Fibroblast of mammary gland (primary cell): ENCODE results near the gene OR2A2.

Experiments
- DNase-seq: peaks from one replicate; pipeline ENCODE4 v3.0.0-alpha.2; 2010; ENCODE audit warnings: low read depth
- H3K4me3 ChIP-seq: 2 replicates; pipeline ENCODE4 v1.5.1; 2011; ENCODE audit warnings: low read depth, mild to moderate bottlenecking, low read length, moderate library complexity; ENCODE audit not compliant: control insufficient read depth
- CTCF ChIP-seq: conservative IDR thresholded peaks from 2 replicates; pipeline ENCODE4 v1.5.1; 2011; ENCODE audit warnings: low read depth, low read length, inconsistent platforms; ENCODE audit not compliant: control insufficient read depth, insufficient read depth

Gene OR2A2

GRCh38 chr7:144133307-144133706 lies 23.9 kb downstream of the OR2A2 start:
- no peak overlapping the region for H3K4me3 ChIP-seq
- no peak for DNase-seq
- no peak for TF ChIP-seq CTCF

- no peak for TF ChIP-seq CTCF
These were observed 24.7 kb downstream of the OR2A2 start for GRCh38 chr7:144134116-144134515.

GRCh38 chr7:144137501-144137900 lies 28.1 kb downstream of the OR2A2 start:
- H3K4me3 ChIP-seq: no peak overlapping the region
- no peak for DNase-seq
- no peak for TF ChIP-seq CTCF

More at GRCh38 chr7:144134116-144134515, 24.7 kb downstream of the OR2A2 start:
- no peak for DNase-seq
- no peak overlapping the region for H3K4me3 ChIP-seq

- no peak for DNase-seq
- no peak for TF ChIP-seq CTCF
- H3K4me3 ChIP-seq: no peak overlapping the region
These were observed 32.8 kb downstream of the OR2A2 start for GRCh38 chr7:144142187-144142586.

GRCh38 chr7:144144426-144144825 lies 35.0 kb downstream of the OR2A2 start:
- TF ChIP-seq CTCF: no peak
- H3K4me3 ChIP-seq: no peak overlapping the region
- no peak for DNase-seq

- no peak overlapping the region for H3K4me3 ChIP-seq
- no peak for DNase-seq
- no peak for TF ChIP-seq CTCF
These were observed 38.9 kb downstream of the OR2A2 start for GRCh38 chr7:144148224-144148827.

- no peak overlapping the region for H3K4me3 ChIP-seq
- no peak for DNase-seq
- TF ChIP-seq CTCF: no peak
These were observed 49.5 kb downstream of the OR2A2 start for GRCh38 chr7:144158861-144159260.
